GM21825 (cell line): ENCODE data around the gene RPTOR.
"Not testable (repeated sequence)": the region's sequence is repeated elsewhere in the genome, so short reads cannot be mapped to it uniquely, and the experiment has no call there.

Experiments used
- ATAC-seq: cut with Tn5 transposase; IDR thresholded peaks from one replicate; pipeline ENCODE4 v1.9.1; 2021; ENCODE audit warnings: mild to moderate bottlenecking, moderate library complexity; ENCODE audit not compliant: unreplicated experiment

RPTOR gene

DNA sequence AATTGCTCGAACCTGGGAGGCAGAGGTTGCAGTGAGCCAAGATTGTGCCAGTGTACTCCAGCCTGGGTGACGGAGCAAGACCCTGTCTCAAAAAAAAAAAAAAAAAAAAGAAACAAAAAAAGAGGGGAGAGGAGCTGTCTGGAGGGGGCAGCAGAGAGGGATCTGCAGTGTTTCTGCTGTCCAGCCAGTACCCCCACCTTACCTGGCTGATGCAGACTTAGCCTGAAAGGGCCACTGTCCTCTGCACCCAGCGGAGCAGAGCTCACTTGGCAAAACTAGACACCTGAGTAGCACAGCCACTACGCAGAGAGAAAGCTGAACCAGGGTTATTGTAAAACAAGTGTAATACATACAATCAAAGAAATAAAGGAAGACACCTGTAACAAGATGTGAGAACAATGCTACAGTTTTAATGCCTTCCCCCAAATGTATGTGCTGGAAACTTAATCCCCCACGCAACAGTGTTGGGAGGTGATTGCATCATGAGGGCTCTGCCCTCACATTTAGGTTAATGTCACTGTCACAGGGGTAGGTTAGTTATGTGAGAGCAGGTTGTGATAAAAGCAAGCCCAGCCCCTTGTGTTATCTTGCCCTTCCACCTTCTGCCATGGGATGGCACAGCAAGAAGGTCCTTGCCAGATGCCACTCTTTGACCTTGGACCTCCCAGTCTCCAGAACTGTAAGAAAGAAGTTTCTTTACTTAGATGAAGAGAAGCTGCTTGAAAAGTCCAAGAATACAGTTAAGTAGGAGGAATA is 211.2 kb downstream of the RPTOR start:
- ATAC-seq: no peak

GRCh38 chr17:80758481-80759376 is 214.1 kb downstream of the RPTOR start:
- ATAC-seq: no peak

DNA sequence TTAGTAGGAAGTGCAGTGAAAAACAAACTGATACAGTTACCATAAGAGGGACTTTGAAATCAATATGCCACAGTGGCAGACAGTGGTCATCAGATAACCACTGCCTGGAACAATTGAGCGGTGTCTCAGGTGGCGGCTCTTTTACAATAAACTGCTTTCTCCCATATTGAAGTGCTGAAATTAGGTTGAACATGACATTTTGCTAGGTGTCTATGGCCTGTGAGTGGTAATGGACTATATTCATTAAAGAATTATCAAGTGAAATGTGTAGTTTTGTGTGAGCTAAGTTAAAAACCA is 214.7 kb downstream of the RPTOR start:
- no peak for ATAC-seq

DNA sequence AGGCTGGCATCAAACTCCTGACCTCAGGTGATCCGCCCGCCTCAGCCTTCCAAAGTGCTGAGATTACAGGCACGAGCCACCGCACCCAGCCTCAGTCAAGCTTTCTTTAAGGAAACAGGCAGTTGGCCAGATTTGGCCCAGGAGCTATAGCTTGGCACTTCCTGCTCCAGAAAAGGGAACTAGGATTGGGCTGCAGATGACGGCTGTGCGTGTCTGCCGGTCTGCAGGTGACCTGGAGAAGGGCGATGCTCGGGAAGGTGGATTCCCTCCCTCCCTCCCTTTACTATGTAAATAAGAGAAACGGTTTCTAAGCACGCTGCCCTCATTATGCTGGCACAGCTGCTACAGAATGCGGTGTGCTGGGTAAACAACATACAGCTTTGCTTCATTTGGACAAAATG is 215.9 kb downstream of the RPTOR start:
- ATAC-seq: no peak

- no peak for ATAC-seq
Observed at GRCh38 chr17:80761110-80761871, 216.7 kb downstream of the RPTOR start.

- ATAC-seq: no peak
Observed at GRCh38 chr17:80762076-80762475, 217.4 kb downstream of the RPTOR start.

DNA sequence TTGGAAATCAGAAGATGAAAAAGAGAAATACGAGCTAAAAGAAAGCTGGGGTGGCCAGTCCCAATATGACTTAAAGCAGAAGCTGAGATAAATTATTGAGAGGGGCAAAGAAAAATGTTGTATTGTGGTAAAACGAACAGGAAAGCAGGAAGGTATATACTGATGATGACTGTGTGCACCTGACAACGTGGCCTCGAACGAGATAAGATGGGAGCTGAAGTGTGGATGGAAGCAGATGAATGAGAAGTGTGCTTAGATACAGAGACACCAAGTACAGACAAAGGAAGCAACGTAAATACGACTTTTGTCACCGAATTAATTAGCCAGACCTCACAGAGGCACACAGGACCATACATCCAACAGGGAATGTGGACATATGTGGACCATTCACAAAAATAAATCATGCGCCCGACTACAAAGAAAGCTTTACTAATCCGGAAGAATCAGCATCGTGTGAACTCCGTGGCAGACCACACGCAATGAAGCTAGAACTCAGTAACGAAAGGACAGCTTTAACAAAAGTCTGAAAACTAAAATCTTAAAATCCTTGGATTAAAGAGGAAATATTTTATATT is 218.7 kb downstream of the RPTOR start:
- ATAC-seq: no peak

- not testable (repeated sequence) for ATAC-seq
Observed at GRCh38 chr17:80764627-80765145, 220.0 kb downstream of the RPTOR start.

- no peak for ATAC-seq
Observed at GRCh38 chr17:80765241-80765961, 220.8 kb downstream of the RPTOR start.

GRCh38 chr17:80766290-80766855 is 221.7 kb downstream of the RPTOR start:
- ATAC-seq: no peak

DNA sequence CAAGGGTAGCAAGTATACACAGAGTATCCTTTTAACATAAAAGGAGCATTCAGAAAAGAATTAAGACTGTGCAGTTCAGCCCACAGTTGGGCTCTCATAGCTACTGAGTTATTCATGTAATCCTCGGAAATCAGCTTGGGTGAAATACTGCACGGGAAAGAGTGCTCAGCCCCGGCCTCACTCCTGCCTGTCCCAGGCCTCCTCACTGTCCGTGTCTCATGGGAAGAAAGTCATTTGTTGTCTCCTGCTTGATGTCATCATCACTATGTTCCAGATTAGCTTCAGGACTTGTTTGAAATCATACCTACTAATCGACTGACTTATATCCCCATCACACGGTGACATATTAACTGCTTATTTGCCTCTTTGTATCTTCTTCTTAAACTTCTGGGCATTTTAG is 223.8 kb downstream of the RPTOR start:
- no peak for ATAC-seq

- ATAC-seq: no peak
Observed at GRCh38 chr17:80768936-80769335, 224.3 kb downstream of the RPTOR start.

DNA sequence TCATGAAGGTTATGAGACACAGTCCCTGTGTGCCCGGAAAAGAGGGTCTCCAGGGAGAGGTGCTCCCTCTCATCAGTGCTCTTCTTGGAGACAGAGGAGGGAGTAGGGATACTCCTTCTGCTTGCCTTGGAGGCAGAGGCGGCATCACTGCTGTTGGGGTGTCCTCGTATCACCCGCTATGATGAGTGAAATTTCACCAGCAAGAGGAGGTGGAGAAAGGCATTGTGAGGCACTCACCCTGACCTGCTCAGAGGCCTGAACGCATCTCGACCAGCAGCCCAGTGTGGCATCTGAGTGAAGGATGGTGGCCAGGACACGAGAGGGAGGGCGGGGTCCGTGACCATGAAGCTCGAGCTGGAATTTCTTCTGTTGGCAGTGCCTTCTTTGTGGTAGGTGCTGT is 224.9 kb downstream of the RPTOR start:
- ATAC-seq: no peak

- no peak for ATAC-seq
Observed at GRCh38 chr17:80769936-80770625, 225.4 kb downstream of the RPTOR start.

DNA sequence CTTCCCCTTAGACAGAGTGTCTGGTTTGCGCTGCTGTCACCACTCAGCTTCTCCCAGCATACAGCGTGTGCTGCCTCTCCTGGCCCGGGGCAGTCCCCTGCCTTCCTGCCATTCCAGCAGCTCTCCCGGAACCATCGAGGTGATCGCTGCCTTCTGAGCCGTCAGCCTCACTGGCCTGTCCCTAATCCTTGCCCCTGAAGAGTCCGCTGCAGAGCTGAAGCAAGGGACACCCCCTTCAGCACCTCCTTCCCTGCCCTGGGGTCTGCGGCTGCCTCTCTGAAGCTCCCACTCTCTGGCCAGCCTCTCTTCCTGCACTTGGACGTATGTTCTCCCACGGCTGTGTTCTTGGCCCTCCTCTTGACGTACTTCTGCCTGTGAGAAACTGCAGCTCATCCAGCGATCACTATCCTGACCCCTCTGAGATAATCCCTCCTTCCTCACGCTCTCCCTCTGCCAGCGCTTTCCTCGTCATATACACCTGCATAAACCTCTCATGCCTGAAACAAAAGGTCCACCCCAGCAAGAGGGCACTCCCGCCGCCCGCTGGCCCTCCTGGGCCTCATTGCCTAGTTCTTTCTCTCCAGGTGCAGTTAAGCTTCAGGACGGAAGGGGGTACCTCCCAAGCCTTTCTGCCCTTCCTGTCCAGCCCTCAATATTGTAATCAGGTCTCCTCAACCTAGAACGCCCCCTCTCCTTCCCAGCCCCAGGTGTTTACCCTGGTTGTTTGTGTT is 226.4 kb downstream of the RPTOR start:
- ATAC-seq: no peak

GRCh38 chr17:80771612-80772005 is 227.0 kb downstream of the RPTOR start:
- ATAC-seq: no peak

GRCh38 chr17:80772906-80773242 is 228.2 kb downstream of the RPTOR start:
- ATAC-seq: no peak

GRCh38 chr17:80773243-80773991 is 228.8 kb downstream of the RPTOR start:
- no peak for ATAC-seq
